ENCODE data around the gene IFNAR2. TPM values are rescaled to one million over a fixed set of nuclear protein-coding genes. Genes with fewer than 3 reads are reported as not detected.
A peak's percentile ranks its signal among the peaks of the same experiment; 100 is the strongest.

IFNAR2 gene
- 12.8 TPM for polyA plus RNA-seq (ENCODE audit: insufficient read length)

- DNase-seq = peak; percentile 77
Measured at GRCh38 chr21:33229784-33230544, at the start of gene IFNAR2. Gene IFNAR2, plus strand, starts transcription at chr21:33229938. Its CDS starts 11,985 bp downstream, at chr21:33241923.

- DNase-seq = no peak
Measured at GRCh38 chr21:33185852-33186251, 43.9 kb upstream of the IFNAR2 start.

- DNase-seq = no peak
Measured at GRCh38 chr21:33187276-33187675, 42.5 kb upstream of the IFNAR2 start.

GRCh38 chr21:33189237-33189636 is 40.5 kb upstream of the IFNAR2 start:
- no peak for DNase-seq

- DNase-seq = no peak
Measured at GRCh38 chr21:33189824-33190223, 39.9 kb upstream of the IFNAR2 start.

DNA sequence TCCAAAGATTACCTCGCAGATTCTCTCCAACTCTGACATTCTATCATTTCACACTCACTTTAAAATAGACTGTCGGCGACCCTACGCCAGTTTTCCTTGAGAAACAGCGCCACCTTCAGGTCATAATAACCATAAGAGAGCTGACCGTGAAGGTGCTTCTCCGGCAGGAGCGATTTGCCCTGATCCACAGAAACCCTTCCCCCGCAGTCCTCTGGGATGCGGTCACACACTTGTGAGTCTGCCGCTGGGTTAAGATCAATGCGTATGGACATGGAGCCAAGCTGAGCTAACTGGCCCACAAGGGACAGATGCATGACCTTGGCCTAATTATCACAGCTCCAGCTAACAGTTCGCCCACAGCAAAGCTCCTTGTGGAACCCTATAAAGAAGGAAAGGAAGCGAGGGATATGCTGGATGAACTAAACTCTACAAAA is 32.8 kb upstream of the IFNAR2 start:
- DNase-seq = peak; percentile 79

DNA sequence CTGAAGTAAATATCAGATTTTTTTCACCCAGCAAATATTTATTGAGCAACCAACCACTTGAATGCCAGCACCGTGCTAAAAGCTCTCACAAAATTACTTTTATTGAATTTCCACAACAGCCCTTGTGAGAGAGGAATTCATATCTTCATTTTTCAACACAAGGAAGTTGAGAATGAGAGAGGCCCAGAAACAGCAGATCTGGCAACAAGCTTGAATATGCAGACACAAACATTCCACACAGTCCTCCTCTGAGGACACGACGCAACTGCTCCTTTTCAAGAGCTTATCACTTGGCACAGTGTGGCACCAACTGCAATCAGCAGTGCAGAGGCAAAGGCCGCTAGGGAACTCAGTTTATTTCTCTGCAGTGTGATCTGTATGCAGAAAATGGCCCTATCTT is 32.2 kb upstream of the IFNAR2 start:
- no peak for DNase-seq

- peak; percentile 58 for DNase-seq
Measured at GRCh38 chr21:33198346-33199099, 31.2 kb upstream of the IFNAR2 start.

DNA sequence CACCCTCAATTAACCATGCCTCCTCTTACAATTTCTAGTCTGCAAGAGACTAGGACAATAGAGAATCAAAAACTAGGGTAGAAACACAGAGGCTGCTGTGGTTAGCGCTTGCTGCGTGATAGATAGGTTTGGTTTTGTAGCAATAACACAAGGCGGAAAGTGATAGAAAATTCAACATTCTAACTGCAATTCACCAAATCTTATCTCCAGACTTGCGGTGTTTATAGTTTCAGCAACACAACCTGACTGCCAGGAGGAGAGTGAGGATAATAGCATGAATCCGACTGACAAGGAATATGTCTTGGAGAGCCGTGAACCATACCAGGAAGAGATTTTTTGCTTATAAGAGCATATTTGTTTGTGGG is 30.7 kb upstream of the IFNAR2 start:
- DNase-seq = no peak

GRCh38 chr21:33199516-33200217 is 30.1 kb upstream of the IFNAR2 start:
- DNase-seq = peak; percentile 92

DNA sequence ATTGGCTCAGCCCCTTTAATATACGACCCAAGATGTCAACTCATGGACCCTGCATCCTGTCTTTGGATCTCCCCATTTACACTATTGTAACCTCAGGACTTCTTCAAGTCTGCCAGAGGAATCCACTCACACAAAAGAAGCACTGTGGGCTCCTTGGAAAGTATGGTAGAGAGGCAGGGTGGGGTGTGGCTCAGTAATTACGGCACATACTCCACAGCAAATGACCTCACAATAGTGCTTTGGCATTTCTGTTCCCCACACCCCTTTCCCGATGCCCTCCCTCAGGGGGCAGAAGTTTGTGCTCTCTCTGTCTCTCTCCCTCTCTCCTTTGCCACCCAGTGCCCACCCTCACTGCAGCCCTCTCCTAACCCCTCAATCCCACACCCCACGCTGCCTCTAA is 27.8 kb upstream of the IFNAR2 start:
- DNase-seq = no peak

GRCh38 chr21:33202464-33203363 is 27.0 kb upstream of the IFNAR2 start:
- DNase-seq = no peak

GRCh38 chr21:33203371-33203724 is 26.4 kb upstream of the IFNAR2 start:
- DNase-seq = no peak

DNA sequence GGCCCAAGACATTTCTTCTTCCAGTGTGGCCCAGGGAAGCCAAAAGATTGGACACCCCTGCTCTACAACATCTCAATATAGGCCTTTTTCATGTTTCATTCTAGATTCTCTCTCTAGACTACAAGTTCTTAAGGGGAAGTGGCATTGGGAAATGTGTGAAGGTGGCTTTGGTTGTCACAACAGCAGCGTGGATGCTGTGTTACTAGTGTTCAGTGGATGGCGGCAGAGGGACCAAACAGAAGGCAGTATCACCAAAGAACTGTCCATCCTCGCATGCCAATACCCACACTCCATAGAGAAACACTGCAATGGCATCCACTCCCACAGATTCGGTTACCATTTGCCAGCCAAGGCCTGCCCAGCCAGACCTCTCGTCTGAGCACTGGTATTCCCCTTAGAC is 24.3 kb upstream of the IFNAR2 start:
- DNase-seq = no peak

DNA sequence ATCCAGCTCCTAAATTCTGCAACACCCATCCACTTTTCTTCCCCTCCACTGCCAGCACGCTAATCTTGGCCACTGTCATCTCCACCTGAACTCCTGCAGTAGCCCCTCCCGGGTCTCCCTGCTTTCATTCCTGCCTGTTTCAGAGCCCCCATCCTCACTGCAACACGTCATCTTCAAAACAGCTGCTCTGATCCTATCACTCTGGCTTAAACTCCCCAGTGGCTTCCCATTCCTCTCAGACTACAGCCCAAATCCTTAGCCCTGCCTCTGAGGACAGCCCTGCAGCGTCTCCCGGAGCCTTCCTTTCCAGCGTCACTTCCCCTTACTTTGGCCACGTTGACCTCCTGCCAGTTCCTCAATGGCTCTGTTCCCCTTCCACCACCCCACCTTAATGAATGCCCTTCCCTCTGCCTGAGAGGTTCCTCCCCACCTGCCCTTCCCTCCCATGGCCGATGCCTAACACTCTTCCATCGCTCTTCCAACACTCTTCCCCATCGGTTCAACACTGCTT is 22.9 kb upstream of the IFNAR2 start:
- no peak for DNase-seq

- no peak for DNase-seq
Measured at GRCh38 chr21:33207449-33208149, 22.1 kb upstream of the IFNAR2 start.

GRCh38 chr21:33208534-33208933 is 21.2 kb upstream of the IFNAR2 start:
- no peak for DNase-seq

- no peak for DNase-seq
Measured at GRCh38 chr21:33211305-33211704, 18.4 kb upstream of the IFNAR2 start.

GRCh38 chr21:33211732-33212131 is 18.0 kb upstream of the IFNAR2 start:
- no peak for DNase-seq

DNA sequence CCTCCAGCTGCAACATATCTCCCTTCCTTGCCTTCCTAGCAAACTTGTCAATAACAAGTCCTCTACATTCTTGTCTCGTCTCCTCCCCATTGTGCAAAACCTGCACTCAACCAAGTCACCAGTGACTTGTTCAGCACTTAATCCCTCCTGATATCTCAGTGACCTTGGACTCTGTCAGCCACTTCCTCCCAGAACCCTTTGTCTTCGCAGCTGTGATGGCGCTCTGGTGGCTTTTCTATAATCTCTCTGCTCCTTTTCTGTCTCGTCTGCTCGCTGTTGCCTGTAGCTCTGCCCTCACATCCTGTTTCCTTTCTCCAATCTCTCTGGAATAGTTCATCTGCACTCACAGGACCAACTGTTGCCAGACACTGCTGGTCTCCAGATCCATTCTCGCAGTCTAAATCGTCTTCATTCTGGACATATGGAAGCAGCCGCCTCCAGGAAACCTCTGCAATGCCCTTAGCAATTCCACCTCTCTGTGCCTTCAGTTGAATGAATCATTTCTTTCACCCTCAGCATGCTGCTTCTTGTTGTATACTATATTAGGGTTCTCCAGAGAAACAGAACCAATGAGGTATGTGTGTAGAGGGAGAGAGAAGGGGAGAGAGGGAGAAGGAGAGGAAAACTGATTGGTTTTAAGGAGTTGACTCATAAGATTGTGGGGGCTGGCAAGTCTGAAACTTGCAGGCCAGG is 17.4 kb upstream of the IFNAR2 start:
- DNase-seq = no peak

- DNase-seq = no peak
Measured at GRCh38 chr21:33214056-33214455, 15.7 kb upstream of the IFNAR2 start.

All from hindlimb muscle (tissue), 1 donor.